GM18519 (cell line): ENCODE measurements around the gene RAB13.

Source experiments
- ATAC-seq: cut with Tn5 transposase; IDR thresholded peaks from one replicate; pipeline ENCODE4 v1.9.1; 2021; ENCODE audit warnings: mild to moderate bottlenecking, moderate library complexity; ENCODE audit not compliant: unreplicated experiment, low FRiP score

The RAB13 gene

GRCh38 chr1:153957744-153958110, 28.4 kb downstream of the RAB13 start:
- ATAC-seq, result no peak

GRCh38 chr1:153956997-153957715, 29.0 kb downstream of the RAB13 start:
- no peak for ATAC-seq

GRCh38 chr1:153954826-153955225, 31.3 kb downstream of the RAB13 start:
- ATAC-seq, result no peak

GRCh38 chr1:153953859-153954365, 32.2 kb downstream of the RAB13 start:
- no peak for ATAC-seq

GRCh38 chr1:153951801-153952200, 34.3 kb downstream of the RAB13 start:
- no peak for ATAC-seq

- ATAC-seq, result no peak
These were observed 35.0 kb downstream of the RAB13 start for GRCh38 chr1:153951183-153951582.

- ATAC-seq, result peak; percentile 44
These were observed 39.4 kb downstream of the RAB13 start, which contains the start of gene DENND4B for GRCh38 chr1:153946622-153947241. Gene DENND4B, minus strand, starts transcription at chr1:153946718. Its CDS starts 2,344 bp downstream, at chr1:153944374.

GRCh38 chr1:153945795-153946621, 40.1 kb downstream of the RAB13 start:
- peak; percentile 37 for ATAC-seq

GRCh38 chr1:153945131-153945794, 40.9 kb downstream of the RAB13 start:
- no peak for ATAC-seq

GRCh38 chr1:153944827-153945117, 41.4 kb downstream of the RAB13 start:
- no peak for ATAC-seq

- no peak for ATAC-seq
These were observed 41.9 kb downstream of the RAB13 start for GRCh38 chr1:153944005-153944826.

GRCh38 chr1:153942766-153943549, 43.2 kb downstream of the RAB13 start:
- ATAC-seq, result no peak

GRCh38 chr1:153941826-153942725, 44.1 kb downstream of the RAB13 start:
- ATAC-seq, result no peak

GRCh38 chr1:153940756-153941155, 45.4 kb downstream of the RAB13 start:
- no peak for ATAC-seq

- ATAC-seq, result no peak
These were observed 46.7 kb downstream of the RAB13 start for GRCh38 chr1:153939476-153939875.

GRCh38 chr1:153938996-153939395, 47.1 kb downstream of the RAB13 start:
- no peak for ATAC-seq

- ATAC-seq, result no peak
These were observed 48.8 kb downstream of the RAB13 start for GRCh38 chr1:153937331-153937730.
